ENCODE measurements around the gene FOXI2.

The FOXI2 gene

GRCh38 chr10:127743205-127743604 is 6.2 kb downstream of the FOXI2 start:
- DNase-seq (ENCODE audit: low spot score): no peak

- no peak for DNase-seq (ENCODE audit: low spot score)
Observed at GRCh38 chr10:127744956-127745355, 8.0 kb downstream of the FOXI2 start.

DNA sequence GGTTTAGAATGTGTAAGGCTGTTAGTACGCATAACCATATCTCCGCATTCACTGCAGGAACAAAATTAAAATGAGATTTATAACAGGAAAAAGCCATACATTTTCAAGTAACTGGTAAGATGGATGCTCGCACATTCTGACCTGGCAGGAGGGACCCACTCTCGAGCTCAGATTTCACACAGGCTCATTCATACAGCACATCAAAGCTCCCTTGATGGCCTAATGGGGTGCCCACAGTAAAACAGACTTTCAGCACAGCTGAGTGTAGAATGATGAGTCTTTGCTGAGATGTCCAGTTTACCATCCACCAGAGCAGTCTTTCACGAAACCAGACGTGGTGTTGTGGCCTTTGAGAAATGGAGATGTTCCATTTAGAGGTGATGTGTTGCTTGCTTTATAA is 8.9 kb downstream of the FOXI2 start:
- DNase-seq (ENCODE audit: low spot score): no peak

DNA sequence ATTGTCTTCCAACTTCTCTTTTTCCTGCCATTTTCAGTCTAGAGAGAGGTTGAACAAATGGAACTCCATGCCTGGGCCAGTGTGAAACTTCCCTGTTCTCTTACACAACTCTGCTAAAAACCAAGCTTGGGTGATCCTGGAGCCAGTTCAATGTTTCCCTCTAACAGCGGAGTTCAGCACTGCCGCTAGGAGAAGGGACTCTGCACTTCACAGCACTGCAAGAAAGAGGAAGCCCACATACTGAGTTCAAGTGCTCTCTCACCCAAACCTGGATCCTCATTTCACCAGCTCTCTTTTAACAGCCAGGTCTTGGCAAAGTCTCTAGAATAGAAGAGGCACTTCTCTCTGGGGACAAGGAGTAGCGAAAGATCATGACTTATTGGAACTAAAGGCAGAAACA is 18.8 kb downstream of the FOXI2 start:
- no peak for DNase-seq (ENCODE audit: low spot score)

DNA sequence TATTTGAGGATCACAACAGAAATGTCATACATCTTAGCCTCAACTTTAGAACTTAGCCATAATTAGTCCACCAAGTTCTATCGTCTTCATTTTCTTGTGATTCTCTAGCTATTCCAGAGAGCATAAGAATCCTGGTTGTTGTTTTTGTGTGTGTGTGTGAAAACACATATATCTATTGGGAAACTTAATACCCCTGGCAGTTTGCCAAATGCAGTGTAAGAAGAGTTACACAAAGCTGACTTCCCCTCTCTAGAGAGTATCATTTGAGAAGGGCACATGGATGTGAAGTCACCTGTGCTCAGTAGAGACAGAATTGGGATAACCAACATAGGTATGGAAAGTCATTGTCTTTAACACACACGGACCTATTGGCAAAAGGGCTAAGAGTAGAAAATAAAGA is 19.3 kb downstream of the FOXI2 start:
- no peak for DNase-seq (ENCODE audit: low spot score)

DNA sequence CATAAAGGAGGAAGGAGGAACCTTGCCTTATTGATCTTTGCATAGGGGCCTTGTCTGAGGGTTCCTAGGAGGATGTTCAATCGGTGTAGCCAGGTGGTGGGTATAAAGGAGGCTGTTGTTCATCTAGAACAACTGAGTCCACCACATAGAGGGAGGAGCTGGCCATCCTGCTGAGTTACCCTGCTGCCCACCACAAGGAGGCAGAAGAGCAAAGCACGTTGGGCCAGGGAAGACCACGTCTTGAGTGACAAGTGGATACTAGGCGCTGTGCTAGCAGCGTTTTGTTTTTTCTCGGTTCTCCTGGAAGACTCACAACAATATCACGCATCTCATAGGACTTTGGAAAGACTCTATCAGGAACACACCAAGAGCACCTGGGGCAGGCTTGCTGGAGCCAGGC is 20.0 kb downstream of the FOXI2 start:
- no peak for DNase-seq (ENCODE audit: low spot score)

- no peak for DNase-seq (ENCODE audit: low spot score)
Observed at GRCh38 chr10:127759276-127759675, 22.3 kb downstream of the FOXI2 start.

DNA sequence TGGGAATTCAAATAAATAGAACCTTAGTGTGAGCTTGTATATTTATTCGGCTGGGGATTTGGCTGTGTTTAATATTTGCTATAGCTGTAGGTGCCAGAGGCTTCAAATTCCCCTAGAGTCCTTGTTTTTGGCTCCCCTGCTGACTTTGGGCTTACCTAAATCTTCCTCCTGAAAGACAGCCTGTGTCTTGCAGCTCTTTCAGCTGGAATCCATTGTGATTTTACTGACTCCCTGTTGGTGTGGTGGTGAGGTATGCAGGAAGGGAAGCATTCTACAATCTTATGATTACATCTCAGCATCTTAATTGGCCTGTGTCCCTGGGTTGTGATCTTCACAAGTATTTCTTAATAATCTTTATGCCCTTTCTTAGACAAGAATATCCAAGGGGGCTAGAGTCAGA is 25.9 kb downstream of the FOXI2 start:
- no peak for DNase-seq (ENCODE audit: low spot score)

DNA sequence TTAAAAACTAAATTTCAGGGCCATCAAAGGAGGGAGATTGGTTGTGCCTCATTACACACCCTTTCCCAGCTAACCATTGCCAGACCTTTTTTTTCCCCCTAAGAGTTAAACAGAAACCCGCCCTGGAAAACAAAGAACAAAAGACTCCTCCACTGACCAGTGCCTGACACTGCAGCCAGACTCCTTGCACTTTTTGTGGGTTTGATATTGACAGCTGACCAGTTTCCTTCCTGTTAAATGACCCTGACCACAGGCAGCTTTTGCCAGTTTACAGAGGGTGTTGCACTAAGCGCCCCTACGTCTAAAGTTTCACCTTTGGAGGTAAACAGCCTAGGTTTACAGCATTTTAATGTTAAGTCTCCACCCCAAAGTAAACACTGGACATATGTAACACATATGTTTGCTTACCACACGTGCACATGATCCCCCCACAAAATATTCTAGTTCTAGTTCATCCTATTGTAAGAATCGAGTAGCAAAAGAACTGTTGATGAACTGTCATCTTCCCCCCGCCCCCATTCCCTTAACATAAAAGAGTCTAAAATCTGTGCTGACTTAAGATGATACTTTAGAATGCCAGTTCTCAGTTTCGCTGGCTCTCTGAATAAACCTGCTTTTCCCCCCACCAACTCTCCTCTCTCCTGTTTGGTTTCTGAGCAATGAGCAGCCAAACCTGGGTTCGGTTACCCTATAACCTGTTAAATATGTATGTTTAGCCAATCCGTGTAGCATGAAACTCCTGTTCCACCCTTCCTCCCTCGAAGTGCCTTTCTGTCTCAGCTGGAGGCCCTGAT is 38.0 kb downstream of the FOXI2 start:
- no peak for DNase-seq (ENCODE audit: low spot score)

DNA sequence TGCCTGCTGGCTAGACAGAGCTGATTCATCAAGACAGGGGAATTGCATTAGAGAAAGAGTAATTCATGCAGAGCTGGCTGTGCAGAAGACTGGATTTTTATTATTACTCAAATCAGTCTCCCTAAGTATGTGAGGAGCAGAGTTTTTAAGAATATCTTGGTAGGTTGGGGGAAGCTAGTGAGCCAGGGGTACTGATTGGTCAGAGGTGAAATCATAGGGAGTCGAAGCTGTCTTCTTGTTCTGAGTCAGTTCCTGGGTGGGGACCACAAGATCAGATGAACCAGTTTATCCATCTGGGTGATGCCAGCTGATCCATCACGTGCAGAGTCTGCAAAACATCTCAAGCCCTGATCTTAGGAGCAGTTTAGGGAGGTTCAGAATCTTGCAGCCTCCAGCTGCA is 39.8 kb downstream of the FOXI2 start:
- no peak for DNase-seq (ENCODE audit: low spot score)

- DNase-seq (ENCODE audit: low spot score): no peak
Observed at GRCh38 chr10:127781412-127781811, 44.4 kb downstream of the FOXI2 start.

DNA sequence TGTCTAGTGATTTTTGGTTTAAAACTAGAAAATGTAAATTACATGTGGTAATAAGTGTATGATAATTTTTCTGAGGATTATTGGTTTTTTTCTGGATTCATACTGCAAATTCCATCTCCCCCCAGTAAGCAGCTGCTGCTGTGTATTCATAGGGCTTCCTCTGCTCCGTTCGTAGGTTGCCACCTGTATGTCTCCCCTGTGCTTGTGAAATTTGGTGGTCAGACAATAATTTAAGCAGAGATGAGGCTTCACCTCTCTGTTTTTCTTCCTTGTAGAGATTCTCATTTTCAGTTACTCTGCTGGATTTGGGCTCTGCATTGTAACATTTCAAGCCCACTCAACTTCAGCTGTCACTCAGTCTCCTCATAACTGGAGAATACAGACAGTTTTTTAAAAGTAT is 50.9 kb downstream of the FOXI2 start:
- DNase-seq (ENCODE audit: low spot score): no peak

GRCh38 chr10:127790066-127790624 is 53.2 kb downstream of the FOXI2 start:
- DNase-seq (ENCODE audit: low spot score): no peak
